Jurkat, Clone E6-1 (cell line): ENCODE measurements around the gene MOB1B.
"Not testable (repeated sequence)": the region's sequence is repeated elsewhere in the genome, so short reads cannot be mapped to it uniquely, and the experiment has no call there.

Source experiments
- DNase-seq: peaks from one replicate; pipeline ENCODE4 v3.0.0-alpha.2; 2011; ENCODE audit warnings: low read depth, low spot score
- H3K4me3 ChIP-seq: 2 replicates; pipeline ENCODE4 v1.5.1; 2011; ENCODE audit warnings: mild to moderate bottlenecking, low read length, control low read depth, moderate library complexity

The MOB1B gene

GRCh38 chr4:70997036-70997435 is 94.9 kb downstream of the MOB1B start:
- no peak overlapping the region for H3K4me3 ChIP-seq

GRCh38 chr4:70997546-70997945 is 95.4 kb downstream of the MOB1B start:
- DNase-seq: no peak
- no peak overlapping the region for H3K4me3 ChIP-seq

More at GRCh38 chr4:70997036-70997435, 94.9 kb downstream of the MOB1B start:
- DNase-seq: no peak

- DNase-seq, H3K4me3 ChIP-seq: not testable (repeated sequence)
Measured at GRCh38 chr4:70999639-71000038, 97.5 kb downstream of the MOB1B start.

- not testable (repeated sequence) for H3K4me3 ChIP-seq, DNase-seq
Measured at GRCh38 chr4:71001363-71001762, 99.2 kb downstream of the MOB1B start.

- peak; percentile 92 for DNase-seq
- H3K4me3 ChIP-seq: peak overlapping the region; percentile 33
Measured at GRCh38 chr4:71004281-71004851, 102.2 kb downstream of the MOB1B start.

GRCh38 chr4:71005025-71005424 is 102.9 kb downstream of the MOB1B start:
- not testable (repeated sequence) for DNase-seq, H3K4me3 ChIP-seq

GRCh38 chr4:71006203-71006907 is 104.2 kb downstream of the MOB1B start:
- no peak for DNase-seq
- H3K4me3 ChIP-seq: no peak overlapping the region

GRCh38 chr4:71008196-71008595 is 106.0 kb downstream of the MOB1B start:
- no peak overlapping the region for H3K4me3 ChIP-seq
- no peak for DNase-seq

GRCh38 chr4:71009086-71009485 is 106.9 kb downstream of the MOB1B start:
- no peak for DNase-seq
- no peak overlapping the region for H3K4me3 ChIP-seq

- DNase-seq: peak; percentile 67
Measured at GRCh38 chr4:71009890-71010588, 107.9 kb downstream of the MOB1B start.

GRCh38 chr4:71011451-71011850 is 109.3 kb downstream of the MOB1B start:
- DNase-seq: no peak
- H3K4me3 ChIP-seq: no peak overlapping the region

More at GRCh38 chr4:71009890-71010588, 107.9 kb downstream of the MOB1B start:
- no peak overlapping the region for H3K4me3 ChIP-seq

GRCh38 chr4:71017391-71017790 is 115.2 kb downstream of the MOB1B start:
- not testable (repeated sequence) for DNase-seq, H3K4me3 ChIP-seq

GRCh38 chr4:71020611-71021010 is 118.4 kb downstream of the MOB1B start:
- no peak for DNase-seq

GRCh38 chr4:71025654-71026053 is 123.5 kb downstream of the MOB1B start:
- no peak for DNase-seq
- no peak overlapping the region for H3K4me3 ChIP-seq

More at GRCh38 chr4:71020611-71021010, 118.4 kb downstream of the MOB1B start:
- no peak overlapping the region for H3K4me3 ChIP-seq

GRCh38 chr4:71026086-71026485 is 123.9 kb downstream of the MOB1B start:
- no peak for DNase-seq

GRCh38 chr4:71027611-71028010 is 125.4 kb downstream of the MOB1B start:
- H3K4me3 ChIP-seq: no peak overlapping the region
- DNase-seq: no peak

More at GRCh38 chr4:71026086-71026485, 123.9 kb downstream of the MOB1B start:
- no peak overlapping the region for H3K4me3 ChIP-seq

GRCh38 chr4:71029504-71029903 is 127.3 kb downstream of the MOB1B start:
- no peak overlapping the region for H3K4me3 ChIP-seq
- no peak for DNase-seq

GRCh38 chr4:71032106-71032505 is 129.9 kb downstream of the MOB1B start:
- not testable (repeated sequence) for H3K4me3 ChIP-seq, DNase-seq
